HG02852 (cell line): ENCODE data around the gene SLC38A10.
A peak's percentile ranks its signal among the peaks of the same experiment; 100 is the strongest.

Experiments used
- ATAC-seq: cut with Tn5 transposase; IDR thresholded peaks from one replicate; pipeline ENCODE4 v1.9.1; 2021; ENCODE audit warnings: mild to moderate bottlenecking, moderate library complexity; ENCODE audit not compliant: unreplicated experiment

The SLC38A10 gene

DNA sequence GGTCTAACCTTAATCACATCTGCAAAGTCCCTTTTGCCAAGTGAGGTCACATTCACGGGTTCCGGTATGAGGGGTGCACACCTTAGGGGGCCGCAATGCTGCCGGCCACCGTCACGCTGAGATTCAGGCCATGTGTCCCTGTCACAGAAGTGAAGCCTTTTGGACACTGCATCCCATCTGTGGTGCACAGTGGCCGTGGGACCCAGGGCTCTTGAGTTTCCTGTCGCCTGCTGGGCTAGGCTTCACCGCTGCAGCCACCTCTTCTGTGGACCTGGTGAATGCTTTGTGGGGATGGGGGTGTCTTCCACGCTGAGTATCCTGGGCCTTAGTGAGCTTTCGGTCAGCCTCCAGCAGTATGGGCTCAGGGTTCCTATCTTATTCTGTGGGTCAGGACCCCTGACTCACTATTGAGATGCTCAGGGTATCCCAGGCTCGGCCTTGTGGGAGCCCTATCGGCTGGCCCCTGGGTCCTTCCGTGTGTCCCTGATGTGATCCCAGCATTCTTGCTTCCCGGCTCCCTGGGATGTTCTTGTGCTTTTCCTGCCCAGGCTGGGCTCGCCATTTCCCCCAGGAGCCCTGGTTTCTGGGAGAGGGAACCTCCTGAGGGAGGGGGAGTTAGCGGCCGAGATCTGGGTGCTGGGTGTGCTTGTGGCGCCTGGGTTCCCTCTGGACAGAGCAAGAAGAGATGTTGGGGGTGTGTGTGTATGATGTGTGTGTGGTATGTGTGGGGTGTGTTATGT lies 4.9 kb upstream of the SLC38A10 start:
- ATAC-seq = no peak

DNA sequence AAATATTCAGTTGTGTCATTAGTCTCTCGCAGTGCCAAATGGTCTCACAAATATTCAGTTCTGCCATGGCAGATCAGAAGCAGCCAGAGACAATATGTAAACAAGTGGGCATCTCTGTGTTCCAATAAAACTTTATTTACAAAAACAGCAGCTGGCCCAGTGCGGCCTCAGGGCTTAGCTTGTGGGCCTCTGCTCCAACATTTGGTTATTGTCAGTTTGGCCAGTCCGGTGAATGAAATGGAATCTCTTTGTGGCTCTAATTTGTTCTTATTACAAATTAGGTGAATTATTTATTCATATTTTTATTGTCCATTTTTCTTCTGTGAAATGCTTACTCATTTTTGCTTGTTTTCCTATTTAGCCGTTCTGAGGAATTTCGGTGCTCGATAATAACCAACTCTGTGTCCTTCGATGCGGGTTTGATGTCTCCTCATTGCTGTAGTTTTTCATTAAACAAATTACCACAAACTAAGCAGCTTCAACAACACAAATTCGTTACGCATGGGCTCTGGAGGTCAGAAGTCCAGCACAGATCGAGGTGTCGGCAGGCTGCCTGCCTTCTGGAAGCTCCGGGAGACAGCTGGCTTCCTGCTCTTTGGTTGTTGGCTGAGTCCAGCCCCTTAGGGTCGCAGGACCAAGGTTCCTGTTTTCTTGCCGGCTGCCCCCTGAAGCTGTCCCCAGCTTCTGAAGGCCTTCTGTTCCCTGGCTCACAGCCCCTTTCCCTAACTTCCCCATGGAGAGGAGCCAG lies 4.1 kb upstream of the SLC38A10 start:
- no peak for ATAC-seq

DNA sequence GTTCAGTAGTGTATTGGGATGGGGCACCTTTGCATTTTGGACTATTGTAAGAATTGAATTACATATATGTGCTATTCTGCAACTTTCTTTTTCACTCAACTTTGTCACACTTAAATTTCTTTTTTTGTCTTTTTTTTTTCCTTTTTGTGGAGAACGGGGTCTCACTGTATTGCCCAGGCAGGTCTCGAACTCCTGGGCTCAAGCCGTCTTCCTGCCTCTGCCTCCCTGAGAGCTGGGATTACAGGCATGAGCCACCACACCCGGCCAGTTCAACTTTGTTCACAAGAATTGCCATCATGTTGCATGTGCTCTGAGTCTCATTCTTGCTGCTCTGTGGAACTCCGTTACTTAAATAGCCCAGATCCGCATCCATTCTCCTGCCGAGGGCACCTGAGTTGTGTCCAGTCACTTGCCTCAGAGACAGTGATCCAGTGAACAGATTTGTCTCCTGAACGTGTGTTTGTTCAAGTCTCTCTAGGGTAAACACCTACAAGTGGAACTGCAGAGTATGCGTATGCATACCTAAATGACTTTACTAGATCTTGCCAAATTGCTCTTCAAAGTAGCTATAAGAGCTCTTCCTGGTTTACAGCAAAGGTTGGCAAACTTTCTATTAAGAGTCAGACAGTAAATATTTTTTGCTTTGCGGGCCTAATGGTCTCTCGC lies 3.4 kb upstream of the SLC38A10 start:
- no peak for ATAC-seq

DNA sequence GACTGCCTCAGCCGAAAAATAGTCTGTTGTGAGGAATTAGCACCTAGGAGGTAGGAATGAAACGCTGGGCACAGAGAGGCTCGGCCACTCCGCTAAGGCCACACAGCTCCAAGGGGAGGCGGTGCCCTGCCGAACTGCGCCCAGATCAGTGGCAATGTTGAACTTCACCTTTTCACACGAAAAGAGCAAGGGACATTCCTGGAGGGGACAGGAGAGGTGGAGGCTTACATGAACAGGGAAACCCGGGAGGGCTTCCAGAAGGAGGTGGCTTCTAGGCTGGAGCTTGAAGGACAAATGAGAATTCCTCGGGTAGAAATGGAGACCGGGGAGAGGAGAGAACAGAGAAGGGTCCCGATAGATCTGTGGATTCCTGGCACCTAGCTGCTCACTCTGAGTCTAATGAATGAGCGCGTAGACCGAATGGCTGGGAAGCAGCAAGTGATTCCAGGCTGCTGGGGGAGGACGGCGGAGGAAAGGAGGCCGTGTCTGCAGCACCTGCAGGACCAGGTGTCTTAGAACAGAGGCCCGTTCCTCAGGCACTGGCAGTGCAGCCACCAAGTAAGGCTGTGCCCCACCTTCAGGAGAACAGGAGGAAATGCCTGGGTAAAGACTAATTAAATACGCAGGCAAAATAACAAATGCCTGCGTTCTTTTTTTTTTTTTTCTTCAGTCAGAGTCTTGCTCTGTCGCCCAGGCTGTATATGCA lies 722 bp upstream of the SLC38A10 start:
- ATAC-seq = peak; percentile 22

DNA sequence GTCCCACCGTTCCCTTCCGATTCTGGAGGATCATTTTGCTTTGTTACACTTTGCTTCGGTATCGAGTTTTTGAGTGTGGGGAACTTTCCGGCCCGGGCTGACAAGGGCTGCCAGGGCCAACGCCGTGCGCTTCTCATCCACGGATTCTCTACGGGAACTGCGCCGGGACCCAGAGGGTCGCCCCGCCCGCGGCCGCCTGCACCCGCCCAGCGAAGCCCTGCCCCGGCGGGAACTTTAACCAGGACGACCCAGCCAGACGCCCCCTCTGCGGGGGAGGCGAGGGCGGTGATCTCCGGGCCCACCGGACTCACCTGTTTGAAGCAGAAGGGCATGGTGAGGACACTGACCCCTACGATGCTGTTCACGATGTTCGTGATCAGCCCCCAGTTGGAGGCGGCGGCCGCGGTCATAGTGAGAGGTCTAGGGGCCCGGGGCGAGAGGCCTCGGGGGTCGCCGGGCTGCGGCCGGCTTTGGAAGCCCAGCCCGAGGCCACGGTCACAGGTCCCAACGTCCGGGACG lies 536 bp downstream of the SLC38A10 start:
- peak; percentile 5 for ATAC-seq

DNA sequence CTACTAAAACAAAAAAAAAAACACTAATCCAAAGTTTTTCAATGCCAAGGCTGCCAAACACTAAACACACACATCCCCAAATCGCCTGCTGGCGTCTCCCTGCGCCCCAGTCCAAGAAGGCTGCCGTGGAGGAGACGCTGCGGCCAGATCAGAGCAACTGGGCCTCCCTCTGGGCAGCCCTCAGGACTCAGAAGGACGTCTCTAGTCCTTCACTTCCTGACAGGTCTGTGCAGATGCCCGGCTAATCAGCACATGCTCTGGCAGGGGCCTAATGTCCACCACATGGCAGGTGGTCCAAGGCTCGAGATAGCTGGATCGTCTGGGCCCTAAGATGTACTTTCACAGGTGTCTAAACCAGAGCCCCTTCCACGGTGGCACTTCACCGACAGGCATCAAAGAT lies 2.7 kb downstream of the SLC38A10 start:
- no peak for ATAC-seq

DNA sequence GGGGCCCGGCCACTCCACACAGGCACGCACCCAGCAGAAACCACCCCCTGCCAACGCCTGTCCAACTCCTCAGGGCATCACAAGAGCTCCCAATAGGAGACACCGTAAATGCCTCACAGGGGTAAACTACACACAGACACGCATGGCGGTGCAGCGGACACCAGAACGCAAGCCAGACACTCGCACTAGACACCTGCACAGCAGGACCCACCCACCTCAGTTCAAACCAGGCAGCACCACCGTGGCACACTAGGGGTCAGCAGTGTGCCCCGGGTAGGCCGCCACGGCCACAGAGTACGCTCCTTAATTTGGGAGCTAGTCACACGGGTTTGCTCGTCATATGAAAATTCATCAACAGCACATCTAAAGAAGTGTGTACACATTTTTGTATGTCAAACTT lies 3.4 kb downstream of the SLC38A10 start:
- no peak for ATAC-seq

DNA sequence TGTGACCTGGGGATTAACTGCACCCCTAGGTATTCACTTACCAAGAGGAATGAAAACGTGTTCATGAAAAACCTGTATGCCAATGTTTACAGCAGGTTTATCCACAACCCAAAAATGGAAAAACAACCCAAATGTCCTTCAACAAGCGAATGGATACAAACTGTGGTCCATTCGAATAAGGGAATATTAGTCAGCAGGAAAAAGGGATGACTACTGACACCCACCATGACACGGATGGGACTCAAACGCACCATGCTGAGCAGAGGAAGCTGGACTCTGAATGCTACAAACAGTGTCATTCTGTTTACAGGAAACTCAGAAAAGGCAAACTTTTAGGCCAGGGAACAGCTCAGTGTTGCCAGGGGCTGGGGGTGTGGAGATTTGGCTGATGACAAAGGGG lies 4.9 kb downstream of the SLC38A10 start:
- no peak for ATAC-seq

DNA sequence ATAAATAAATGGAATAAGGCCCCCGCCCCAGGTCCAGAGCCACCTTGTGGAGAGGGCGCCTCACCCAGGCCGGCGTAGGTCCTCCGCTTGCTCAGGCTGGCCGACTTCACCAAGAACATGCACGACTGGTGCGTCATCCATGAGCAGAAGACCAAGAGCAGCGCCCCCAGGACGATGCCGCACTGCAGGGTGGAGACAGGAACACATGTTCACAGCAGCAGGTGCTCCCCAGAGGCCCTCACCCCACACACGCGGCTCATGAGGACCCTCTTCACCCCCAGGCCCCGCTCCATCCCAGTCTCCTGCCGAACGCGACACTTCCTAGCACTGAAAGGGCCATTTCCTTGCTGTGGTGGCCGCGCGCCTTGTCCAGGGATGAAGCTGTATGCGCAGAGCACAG lies 5.5 kb downstream of the SLC38A10 start:
- no peak for ATAC-seq

DNA sequence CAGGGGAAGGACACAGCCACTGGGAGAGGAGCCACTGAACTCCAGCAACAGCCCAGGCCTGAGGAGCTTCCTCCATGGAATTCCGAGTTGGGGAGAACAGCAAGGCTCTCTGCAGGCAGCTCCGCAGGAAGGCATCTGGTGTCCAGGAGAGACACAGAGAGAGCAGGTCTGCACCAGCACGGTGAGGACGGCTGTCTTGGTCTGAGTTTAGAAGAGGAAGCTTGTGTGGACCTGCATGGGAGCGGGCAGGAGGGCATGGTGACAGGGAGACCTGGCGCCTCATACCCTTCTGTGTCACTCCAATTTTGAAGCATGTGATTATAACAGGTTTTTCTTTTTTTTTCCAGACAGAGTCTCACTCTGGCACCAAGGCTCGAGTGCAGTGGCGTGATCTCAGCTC lies 6.4 kb downstream of the SLC38A10 start:
- no peak for ATAC-seq

DNA sequence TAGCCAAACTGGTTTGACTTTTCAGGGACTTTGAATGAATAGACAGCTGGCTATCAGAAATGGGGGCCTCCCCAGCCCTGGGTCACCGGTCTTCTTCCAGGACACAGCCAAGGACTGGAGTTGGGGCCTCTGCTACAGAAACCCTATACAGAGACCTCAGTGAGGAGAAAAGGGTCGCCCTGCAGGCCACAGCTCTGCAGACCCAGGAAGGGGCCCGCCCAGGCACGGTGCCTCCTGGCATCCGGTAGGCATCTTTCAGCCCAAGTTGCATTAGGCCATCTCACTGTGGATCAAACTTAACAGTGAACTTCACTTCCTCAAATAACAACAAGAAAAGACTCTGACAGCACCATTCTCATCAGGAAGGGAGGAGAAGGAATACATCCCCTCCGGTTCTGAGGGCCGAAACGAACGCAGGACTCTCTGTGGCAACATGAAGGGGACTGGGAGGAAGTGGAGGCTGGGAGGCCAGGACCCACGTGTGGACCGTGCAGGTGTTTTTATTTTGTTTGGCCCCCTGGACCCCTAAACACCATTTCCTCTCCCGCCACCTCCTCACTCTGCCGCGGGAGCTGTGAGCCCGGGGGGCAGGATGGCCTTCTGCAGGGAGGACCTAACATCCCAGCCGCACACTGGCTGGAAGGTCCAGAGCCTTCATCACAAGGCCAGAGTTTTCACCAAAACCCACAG lies 7.2 kb downstream of the SLC38A10 start:
- no peak for ATAC-seq

DNA sequence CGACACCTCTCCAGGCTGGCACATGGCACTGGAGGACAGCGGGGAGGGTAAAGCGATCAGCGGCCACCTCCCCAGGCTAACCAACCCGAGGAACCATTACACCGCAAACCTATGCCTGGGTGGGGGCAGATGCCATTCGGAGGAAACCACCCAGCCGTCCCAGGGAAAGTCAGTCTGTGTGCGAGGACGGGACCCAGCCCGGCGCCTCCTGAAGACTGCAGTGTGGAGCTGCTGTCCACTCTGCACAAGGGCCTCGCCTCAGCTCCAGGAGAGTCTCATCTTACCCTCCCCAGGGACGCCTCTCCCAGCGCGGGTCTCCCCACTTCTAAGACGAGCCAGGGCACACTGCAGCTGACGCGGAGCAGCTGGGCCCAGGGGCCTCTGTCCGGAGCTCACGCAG lies 8.0 kb downstream of the SLC38A10 start:
- no peak for ATAC-seq

DNA sequence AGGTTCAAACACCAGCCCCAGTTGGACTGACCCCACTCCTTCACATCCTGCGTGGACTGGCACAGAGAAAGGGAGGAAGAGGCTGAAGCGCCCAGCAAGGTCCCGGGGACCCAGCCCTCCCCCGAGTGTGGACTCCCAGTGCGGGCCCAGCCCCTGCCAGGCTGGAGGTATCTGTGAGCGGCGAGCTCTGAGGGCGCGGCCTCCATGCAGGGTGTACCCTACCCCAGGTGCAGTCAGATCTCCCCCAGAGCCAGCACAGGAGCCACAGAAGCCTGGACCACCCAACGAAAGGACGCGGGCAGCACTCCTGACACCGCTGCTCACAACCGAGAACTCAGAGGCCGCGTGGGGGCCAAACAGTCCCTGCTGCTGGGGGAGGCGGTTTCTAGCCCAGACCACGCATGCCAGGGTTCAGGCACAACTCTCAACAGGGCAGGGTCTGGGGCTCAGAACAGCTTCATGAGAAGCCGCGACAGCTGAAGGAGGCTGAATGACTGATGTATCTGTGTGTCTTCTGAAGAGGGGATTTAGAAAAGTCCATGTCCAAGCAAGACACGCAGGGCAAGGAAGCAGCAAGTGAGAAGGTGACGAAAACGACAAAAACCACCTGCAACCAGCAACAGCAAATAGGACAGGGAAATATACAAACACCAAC lies 8.5 kb downstream of the SLC38A10 start:
- no peak for ATAC-seq

DNA sequence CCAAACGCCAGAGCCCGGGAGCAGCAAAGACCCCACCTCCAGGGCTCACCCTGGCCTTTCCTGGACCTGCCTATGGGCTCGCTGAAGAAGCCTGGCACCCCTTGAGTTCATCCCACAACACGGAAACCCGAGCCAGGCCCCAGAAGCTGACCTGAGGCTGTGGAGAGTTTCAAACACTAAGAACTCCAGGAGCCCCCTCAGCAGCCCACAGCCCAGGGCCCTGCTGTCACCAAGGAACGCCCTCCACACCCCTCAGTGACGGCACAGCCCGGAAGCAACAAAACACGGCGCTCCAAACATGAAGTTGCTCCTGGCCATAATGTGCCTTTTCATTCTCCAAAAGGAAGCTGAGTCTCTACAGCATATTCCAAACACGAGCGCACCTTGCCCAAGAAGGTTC lies 9.2 kb downstream of the SLC38A10 start:
- no peak for ATAC-seq

DNA sequence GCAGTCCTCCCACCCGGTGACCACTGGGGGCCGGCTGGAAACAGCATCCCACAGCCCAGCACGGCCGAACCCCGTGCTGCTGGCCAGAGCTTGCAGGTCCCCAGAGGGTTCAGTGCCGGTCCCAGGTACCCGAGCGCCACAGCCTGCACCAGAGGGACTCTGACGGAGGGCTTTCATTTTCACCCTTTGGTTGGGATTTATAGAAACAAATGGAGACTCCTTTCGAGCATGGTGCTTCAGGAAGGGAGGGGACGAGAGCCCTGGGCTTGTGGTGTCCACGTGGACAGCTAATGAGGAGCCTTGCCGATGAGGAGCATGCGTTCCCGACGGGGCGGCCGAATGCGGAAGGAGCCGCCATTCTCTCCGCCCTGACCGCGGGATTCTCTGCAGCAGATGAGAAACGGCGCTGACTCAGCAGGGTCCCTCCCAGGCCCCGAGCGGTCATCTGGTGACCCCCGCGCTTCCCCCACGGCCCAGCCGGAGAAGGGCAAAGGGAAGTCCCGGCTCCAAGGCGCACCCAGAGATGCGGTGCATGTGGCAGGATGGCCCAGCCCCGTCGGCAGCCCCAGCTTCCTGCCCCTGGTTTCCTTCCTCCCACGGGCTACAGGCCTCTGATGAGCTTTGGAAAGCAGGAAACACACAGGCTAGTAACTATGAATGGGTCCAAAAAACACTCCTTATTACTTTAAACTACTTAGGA lies 9.8 kb downstream of the SLC38A10 start:
- no peak for ATAC-seq

DNA sequence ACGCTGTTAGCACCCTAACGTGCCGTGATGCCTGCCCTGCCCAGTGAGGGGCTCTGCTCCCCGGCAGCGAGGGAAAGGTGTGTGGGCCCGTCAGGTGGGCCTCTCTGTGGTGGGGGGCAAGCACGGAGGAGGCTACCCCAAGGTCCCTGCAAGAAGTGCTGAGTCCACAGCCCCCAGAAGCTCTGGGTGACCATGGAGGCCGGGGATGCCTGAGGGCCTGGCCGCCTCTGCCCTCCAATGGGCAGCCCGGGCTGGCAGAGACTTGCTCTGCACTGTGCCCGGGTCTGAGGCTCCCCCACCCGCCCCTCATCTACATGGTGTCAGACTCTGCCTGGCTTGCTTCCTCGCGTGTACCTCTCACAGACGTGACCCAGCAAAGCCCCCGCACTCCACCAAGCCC lies 12.2 kb downstream of the SLC38A10 start:
- no peak for ATAC-seq

DNA sequence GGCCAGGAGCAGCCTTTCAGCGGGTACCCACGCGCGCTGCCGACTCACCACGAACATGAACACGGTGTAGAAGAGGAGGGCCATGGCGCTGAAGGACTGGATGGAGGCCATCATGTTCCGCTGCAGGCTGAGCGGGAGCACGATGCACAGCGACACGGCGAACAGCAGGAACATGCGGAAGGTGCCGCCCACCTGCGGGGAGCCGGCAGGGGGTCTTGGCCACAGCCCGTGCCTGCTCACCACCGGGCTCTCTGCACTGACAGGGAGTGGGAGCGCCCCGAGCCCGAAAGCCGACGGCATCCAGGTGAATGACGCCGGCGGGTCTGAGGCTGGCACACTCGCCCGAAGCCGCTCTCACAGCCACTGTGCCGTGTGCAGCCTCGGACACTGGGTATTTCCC lies 13.0 kb downstream of the SLC38A10 start:
- ATAC-seq = no peak

DNA sequence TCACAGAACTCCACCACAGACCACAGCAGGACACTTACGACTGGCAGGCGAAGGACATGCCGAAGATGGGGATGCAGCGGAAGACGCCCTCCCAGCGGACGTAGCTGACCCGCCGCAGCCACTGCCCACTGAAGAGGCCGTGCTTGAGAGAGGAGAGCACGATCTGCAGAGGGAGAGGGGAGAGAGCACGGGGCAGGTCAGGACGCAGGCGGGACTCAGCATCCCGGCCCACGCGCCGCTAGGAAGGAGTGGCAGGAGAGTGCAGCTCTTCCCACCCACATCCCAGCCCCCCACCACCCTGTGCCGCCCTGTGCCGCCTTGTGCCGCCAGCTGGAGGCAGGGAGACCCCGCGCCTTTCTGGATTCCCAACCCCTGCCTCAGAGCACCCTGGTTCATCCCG lies 14.5 kb downstream of the SLC38A10 start:
- no peak for ATAC-seq
